NCI-H1694 treated with DMSO at 0.1 percent for 48 hours (cell line): ENCODE data around the gene ATF6B.
A peak's percentile ranks its signal among the peaks of the same experiment; 100 is the strongest.

ENCODE experiments used
- DNase-seq: peaks from one replicate; lab custom pipeline; 2025; lab: John Stamatoyannopoulos, UW

The ATF6B gene

GRCh38 chr6:32131439-32131948 is 3.4 kb upstream of the ATF6B start:
- no peak for DNase-seq

- no peak for DNase-seq
These were observed 1.4 kb upstream of the ATF6B start for GRCh38 chr6:32129297-32130088.

GRCh38 chr6:32128751-32129296 is 778 bp upstream of the ATF6B start:
- no peak for DNase-seq

GRCh38 chr6:32127409-32127716 is 683 bp downstream of the ATF6B start:
- no peak for DNase-seq

- no peak for DNase-seq
These were observed 1.2 kb downstream of the ATF6B start for GRCh38 chr6:32126880-32127279.

- DNase-seq: no peak
These were observed 4.4 kb downstream of the ATF6B start for GRCh38 chr6:32123681-32124080.

GRCh38 chr6:32120573-32121059 is 7.4 kb downstream of the ATF6B start:
- no peak for DNase-seq

GRCh38 chr6:32118782-32119628 is 9.0 kb downstream of the ATF6B start:
- DNase-seq: peak; percentile 48

GRCh38 chr6:32117461-32117860 is 10.6 kb downstream of the ATF6B start:
- no peak for DNase-seq

- DNase-seq: no peak
These were observed 11.4 kb downstream of the ATF6B start for GRCh38 chr6:32116674-32117073.

GRCh38 chr6:32115623-32116022 is 12.4 kb downstream of the ATF6B start:
- no peak for DNase-seq

- DNase-seq: no peak
These were observed 13.2 kb downstream of the ATF6B start for GRCh38 chr6:32114796-32115195.

- no peak for DNase-seq
These were observed 14.4 kb downstream of the ATF6B start for GRCh38 chr6:32113386-32114352.

GRCh38 chr6:32112431-32112980 is 15.5 kb downstream of the ATF6B start:
- no peak for DNase-seq

- DNase-seq: no peak
These were observed 16.5 kb downstream of the ATF6B start for GRCh38 chr6:32111424-32112066.

- no peak for DNase-seq
These were observed 17.4 kb downstream of the ATF6B start for GRCh38 chr6:32110632-32111031.

- no peak for DNase-seq
These were observed 18.3 kb downstream of the ATF6B start for GRCh38 chr6:32109765-32110160.

- DNase-seq: no peak
These were observed 18.8 kb downstream of the ATF6B start, which contains the start of gene TNXB for GRCh38 chr6:32109114-32109764. TNXB (minus strand) TSS chr6:32109338; CDS start chr6:32098198, 11,140 bp downstream.

- no peak for DNase-seq
These were observed 19.3 kb downstream of the ATF6B start for GRCh38 chr6:32108727-32109113.

GRCh38 chr6:32108094-32108627 is 19.9 kb downstream of the ATF6B start:
- DNase-seq: no peak
